H9 (cell line): ENCODE results near the gene TMEM161B. TPM values are rescaled to one million over a fixed set of nuclear protein-coding genes. Genes with fewer than 3 reads are reported as not detected.

Source experiments
- DNase-seq: peaks from one replicate; pipeline ENCODE4 v3.0.0-alpha.2; 2017
- H2AFZ ChIP-seq: one replicate; pipeline ENCODE4 v1.6.1; 2013; ENCODE audit warnings: mild to moderate bottlenecking, low read length, control low read depth, moderate library complexity
- H2AK5ac ChIP-seq: 2 replicates; pipeline ENCODE4 v1.6.1; 2013; ENCODE audit warnings: low read length, control low read depth, mixed read lengths; ENCODE audit not compliant: insufficient read length
- H2BK120ac ChIP-seq: one replicate; pipeline ENCODE4 v1.6.1; 2013; ENCODE audit warnings: low read depth, mild to moderate bottlenecking, low read length, control low read depth, inconsistent platforms; ENCODE audit not compliant: poor library complexity, severe bottlenecking
- H2BK12ac ChIP-seq: 2 replicates; pipeline ENCODE4 v1.6.1; 2013; ENCODE audit warnings: low read length, control low read depth, mixed read lengths, low read depth; ENCODE audit not compliant: insufficient read length
- H2BK15ac ChIP-seq: 2 replicates; pipeline ENCODE4 v1.6.1; 2013; ENCODE audit warnings: low read depth, low read length, control low read depth
- H2BK20ac ChIP-seq: one replicate; pipeline ENCODE4 v1.6.1; 2013; ENCODE audit warnings: low read depth, mild to moderate bottlenecking, low read length, control low read depth, inconsistent platforms; ENCODE audit not compliant: poor library complexity, severe bottlenecking
- H2BK5ac ChIP-seq: 2 replicates; pipeline ENCODE4 v1.6.1; 2013; ENCODE audit warnings: low read length, control low read depth, mixed read lengths; ENCODE audit not compliant: insufficient read length
- H3K14ac ChIP-seq: 2 replicates; pipeline ENCODE4 v1.6.1; 2013; ENCODE audit warnings: low read length, control low read depth; ENCODE audit not compliant: insufficient read depth
- H3K18ac ChIP-seq: 2 replicates; pipeline ENCODE4 v1.6.1; 2013; ENCODE audit warnings: low read depth, mild to moderate bottlenecking, mixed read lengths, low read length, control low read depth; ENCODE audit not compliant: insufficient read length
- H3K23ac ChIP-seq: 2 replicates; pipeline ENCODE4 v1.6.1; 2013; ENCODE audit warnings: low read length, control low read depth, mixed read lengths, low read depth; ENCODE audit not compliant: insufficient read length
- H3K23me2 ChIP-seq: 2 replicates; pipeline ENCODE4 v1.6.1; 2013; ENCODE audit warnings: low read depth, mild to moderate bottlenecking, mixed read lengths, low read length, control low read depth; ENCODE audit not compliant: insufficient read length, poor library complexity, severe bottlenecking
- H3K27ac ChIP-seq: 2 replicates; pipeline ENCODE4 v1.5.1; 2013; ENCODE audit warnings: low read length, control low read depth, mixed read lengths, low read depth; ENCODE audit not compliant: insufficient read length
- H3K27me3 ChIP-seq: 2 replicates; pipeline ENCODE4 v1.6.1; 2013; ENCODE audit warnings: low read length, control low read depth, inconsistent platforms; ENCODE audit not compliant: insufficient read depth
- H3K4ac ChIP-seq: 2 replicates; pipeline ENCODE4 v1.6.1; 2013; ENCODE audit warnings: low read depth, mild to moderate bottlenecking, control low read depth, inconsistent platforms, low read length, moderate library complexity
- H3K4me1 ChIP-seq: 2 replicates; pipeline ENCODE4 v1.6.1; 2013; ENCODE audit warnings: low read length, control low read depth, inconsistent platforms; ENCODE audit not compliant: insufficient read depth
- H3K4me2 ChIP-seq: 2 replicates; pipeline ENCODE4 v1.6.1; 2013; ENCODE audit warnings: low read length, control low read depth, mixed read lengths; ENCODE audit not compliant: insufficient read length, insufficient read depth
- H3K56ac ChIP-seq: 2 replicates; pipeline ENCODE4 v1.6.1; 2013; ENCODE audit warnings: low read depth, mild to moderate bottlenecking, mixed read lengths, low read length, control low read depth; ENCODE audit not compliant: insufficient read length
- H3K79me1 ChIP-seq: 2 replicates; pipeline ENCODE4 v1.6.1; 2013; ENCODE audit warnings: low read depth, mild to moderate bottlenecking, moderate library complexity, low read length, control low read depth, inconsistent platforms; ENCODE audit not compliant: insufficient read depth, poor library complexity, severe bottlenecking
- H3K79me2 ChIP-seq: 2 replicates; pipeline ENCODE4 v1.6.1; 2013; ENCODE audit warnings: low read length, control low read depth, inconsistent platforms; ENCODE audit not compliant: insufficient read depth
- H3K9ac ChIP-seq: 2 replicates; pipeline ENCODE4 v1.6.1; 2013; ENCODE audit warnings: low read length, control low read depth, mixed read lengths; ENCODE audit not compliant: insufficient read length; ENCODE audit errors: extremely low read depth
- H3K9me3 ChIP-seq: one replicate; pipeline ENCODE4 v1.6.1; 2013; ENCODE audit warnings: low read depth, low read length, inconsistent platforms; ENCODE audit not compliant: control insufficient read depth
- H3T11ph ChIP-seq: one replicate; pipeline ENCODE4 v1.6.1; 2013; ENCODE audit warnings: mild to moderate bottlenecking, low read length, control low read depth, inconsistent platforms
- H4K20me1 ChIP-seq: one replicate; pipeline ENCODE4 v1.6.1; 2013; ENCODE audit not compliant: control insufficient read depth, insufficient read length, insufficient read depth
- H4K5ac ChIP-seq: 2 replicates; pipeline ENCODE4 v1.6.1; 2013; ENCODE audit warnings: low read depth, mild to moderate bottlenecking, mixed read lengths, low read length, control low read depth; ENCODE audit not compliant: insufficient read length
- H4K8ac ChIP-seq: replicated peaks from 2 replicates; pipeline ENCODE4 v1.6.1; 2013; ENCODE audit warnings: low read length, control low read depth, mixed read lengths, low read depth; ENCODE audit not compliant: insufficient read length
- H4K91ac ChIP-seq: 2 replicates; pipeline ENCODE4 v1.6.1; 2013; ENCODE audit warnings: low read depth, mild to moderate bottlenecking, moderate library complexity, mixed read lengths, low read length, control low read depth; ENCODE audit not compliant: insufficient read length
- H3K27ac Mint-ChIP-seq, 3 experiments: 2 replicates in 2 of 3; 3 replicates in 1 of 3; pipeline ENCODE4 v1.8.0; 2020 to 2021; ENCODE audit warnings: mixed read lengths in 3 of 3, mild to moderate bottlenecking in 1 of 3, moderate library complexity in 1 of 3
- H3K27me3 Mint-ChIP-seq: 2 replicates; pipeline ENCODE4 v1.8.0; 2021; ENCODE audit warnings: low read depth, mild to moderate bottlenecking, moderate library complexity, mixed read lengths
- H3K36me3 Mint-ChIP-seq, 3 experiments: 2 replicates in 2 of 3; 3 replicates in 1 of 3; pipeline ENCODE4 v1.8.0; 2020 to 2021; ENCODE audit warnings: low read depth in 3 of 3, mixed read lengths in 3 of 3; ENCODE audit not compliant: insufficient read depth in 1 of 3
- H3K4me1 Mint-ChIP-seq, 2 experiments: 2 replicates each; pipeline ENCODE4 v1.8.0; 2020; ENCODE audit warnings: mixed read lengths in 2 of 2
- H3K4me3 Mint-ChIP-seq, 2 experiments: 2 replicates in 1 of 2; 3 replicates in 1 of 2; pipeline ENCODE4 v1.8.0; 2020 to 2021; ENCODE audit warnings: mild to moderate bottlenecking in 2 of 2, mixed read lengths in 2 of 2, moderate library complexity in 1 of 2
- H3K9me3 Mint-ChIP-seq, 2 experiments: 2 replicates in 1 of 2; 3 replicates in 1 of 2; pipeline ENCODE4 v1.8.0; 2020; ENCODE audit warnings: mild to moderate bottlenecking in 2 of 2, mixed read lengths in 2 of 2, moderate library complexity in 1 of 2
- CTCF ChIP-seq: fragments of 200-600 bp; sonication (generic); conservative IDR thresholded peaks from 3 replicates; pipeline ENCODE4 v1.8.0; 2021; ENCODE audit warnings: antibody characterized with exemption, mild to moderate bottlenecking
- total RNA-seq: library from RNA; stranded (reverse); gene quantifications from 2 replicates; pipeline ENCODE4 v1.2.1, GENCODE V29; 2021

Gene TMEM161B
- total RNA-seq, 1 experiment from 2014 or later = 17.9 TPM

GRCh38 chr5:88283690-88284089 is 15.0 kb upstream of the TMEM161B start:
- no peak overlapping the region for H3K18ac ChIP-seq
- no peak overlapping the region for H3K27ac ChIP-seq
- H4K5ac ChIP-seq = no peak overlapping the region
- no peak for DNase-seq
- H2BK12ac ChIP-seq = no peak overlapping the region
- no peak overlapping the region for H3T11ph ChIP-seq
- H3K4me1 ChIP-seq = no peaks in the 10 kb centered on the region
- no peak overlapping the region for H2BK5ac ChIP-seq
- no peak overlapping the region for H2BK20ac ChIP-seq
- no peaks in the 10 kb centered on the region for H3K27me3 ChIP-seq
- no peak overlapping the region for H3K4me3 Mint-ChIP-seq
- peaks cover 0 to 24% (median 13%) of the 10 kb centered on the region in 3 experiments; a peak in 4 of 7 replicates for H3K36me3 Mint-ChIP-seq
- no peak overlapping the region for H2BK15ac ChIP-seq
- no peak overlapping the region for H4K8ac ChIP-seq
- no peak overlapping the region for H3K56ac ChIP-seq
- H3K27ac Mint-ChIP-seq = no peak overlapping the region
- H3K14ac ChIP-seq = no peak overlapping the region
- no peak overlapping the region for H4K91ac ChIP-seq
- H3K23ac ChIP-seq = no peak overlapping the region
- no peak overlapping the region for H2BK120ac ChIP-seq
- TF ChIP-seq CTCF = no peak
- no peaks in the 10 kb centered on the region for H3K23me2 ChIP-seq
- no peak overlapping the region for H2AK5ac ChIP-seq
- no peaks in the 10 kb centered on the region for H3K9me3 Mint-ChIP-seq
- no peaks in the 10 kb centered on the region for H3K9me3 ChIP-seq
- H3K79me2 ChIP-seq = no peaks in the 10 kb centered on the region
- no peak overlapping the region for H3K9ac ChIP-seq
- no peaks in the 10 kb centered on the region for H4K20me1 ChIP-seq
- peaks cover 6 to 7% of the 10 kb centered on the region in 2 experiments for H3K4me1 Mint-ChIP-seq
- no peak overlapping the region for H2AFZ ChIP-seq
- no peak overlapping the region for H3K4me2 ChIP-seq
- H3K79me1 ChIP-seq = no peaks in the 10 kb centered on the region
- no peak overlapping the region for H3K4ac ChIP-seq
- H3K27me3 Mint-ChIP-seq = no peaks in the 10 kb centered on the region
